K562 (cell line): Measurements from ENCODE around the gene TENT4B. TPM values are rescaled to one million over a fixed set of nuclear protein-coding genes. Genes with fewer than 3 reads are reported as not detected.

Experiments
- ARID1B ChIP-seq: fragments of 450-650 bp; IDR thresholded peaks from 2 replicates; pipeline ENCODE4 v1.6.1; 2016; ENCODE audit warnings: antibody characterized with exemption, mild to moderate bottlenecking, inconsistent platforms
- CEBPB ChIP-seq: fragments of 450-650 bp; IDR thresholded peaks from 2 replicates; pipeline ENCODE4 v1.6.1; 2016; ENCODE audit warnings: missing genetic modification characterization, missing compliant biosample characterization
- EHMT2 ChIP-seq: fragments of 450-650 bp; IDR thresholded peaks from 2 replicates; pipeline ENCODE4 v1.6.1; 2018; ENCODE audit warnings: antibody characterized with exemption
- GABPB1 ChIP-seq: sonication (generic); formaldehyde crosslinking; IDR thresholded peaks from 2 replicates; pipeline ENCODE4 v1.8.0; 2022; ENCODE audit warnings: mild to moderate bottlenecking, missing genetic modification reagents
- GTF2F1 ChIP-seq: IDR thresholded peaks from 2 replicates; pipeline ENCODE4 v1.6.1; 2011; ENCODE audit warnings: low read depth, low read length, improper control_type of control experiment
- HCFC1 ChIP-seq: IDR thresholded peaks from 2 replicates; pipeline ENCODE4 v1.6.1; 2012; ENCODE audit warnings: low read depth, low read length, improper control_type of control experiment
- POU5F1 ChIP-seq: fragments of 150-350 bp; IDR thresholded peaks from 2 replicates; pipeline ENCODE4 v1.6.1; 2014; ENCODE audit warnings: borderline replicate concordance, low read length, low read depth, mild to moderate bottlenecking; ENCODE audit not compliant: partially characterized antibody
- RBBP5 ChIP-seq: fragments of 200-600 bp; sonication (generic); IDR thresholded peaks from 2 replicates; pipeline ENCODE4 v1.6.1; 2012; ENCODE audit warnings: borderline replicate concordance, mild to moderate bottlenecking, low read length, control low read depth, inconsistent platforms; ENCODE audit not compliant: insufficient read depth, poor library complexity, severe bottlenecking
- SP2 ChIP-seq: IDR thresholded peaks from 2 replicates; pipeline ENCODE4 v1.6.1; 2011; ENCODE audit warnings: mild to moderate bottlenecking, low read depth, low read length, moderate library complexity; ENCODE audit not compliant: poor library complexity, severe bottlenecking; ENCODE audit errors: extremely low read depth
- ZFPM2 ChIP-seq: fragments of 250-450 bp; sonication (Bioruptor Pico); IDR thresholded peaks from 2 replicates; pipeline ENCODE4 v1.5.1; 2022; ENCODE audit warnings: mild to moderate bottlenecking
- ZNF146 ChIP-seq: IDR thresholded peaks from one replicate; pipeline ENCODE4 v1.6.1; 2018; ENCODE audit warnings: missing compliant biosample characterization; ENCODE audit not compliant: unreplicated experiment
- ZNF197 ChIP-seq: fragments of 200-800 bp; sonication (Bioruptor generic); IDR thresholded peaks from 2 replicates; pipeline ENCODE4 v1.6.1; 2016; ENCODE audit warnings: low read depth, missing genetic modification characterization, missing compliant biosample characterization
- ZNF282 ChIP-seq: sonication (generic); formaldehyde crosslinking; IDR thresholded peaks from 2 replicates; pipeline ENCODE4 v1.8.1; 2023; ENCODE audit warnings: missing genetic modification reagents
- ZNF444 ChIP-seq: fragments of 250-450 bp; sonication (Bioruptor Pico); IDR thresholded peaks from 2 replicates; pipeline ENCODE4 v1.4.0; 2020; ENCODE audit warnings: mild to moderate bottlenecking, moderate library complexity
- ZNF586 ChIP-seq: fragments of 450-650 bp; formaldehyde crosslinking; conservative IDR thresholded peaks from 2 replicates; pipeline ENCODE4 v1.4.0; 2020; ENCODE audit warnings: mild to moderate bottlenecking, moderate library complexity
- ZNF830 ChIP-seq: fragments of 250-450 bp; sonication (Bioruptor Pico); IDR thresholded peaks from 2 replicates; pipeline ENCODE4 v1.5.0; 2021; ENCODE audit warnings: mild to moderate bottlenecking
- polyA plus RNA-seq, 8 experiments: library from polyadenylated mRNA; depleted of rRNA in 4 of 8; stranded (reverse) in 5 of 8; unstranded in 3 of 8; fragments of >200 nt; fragmentation: Nextera tagmentation in 2 of 8; fragmentation: Illumina TruSeq in 1 of 8; extraction: Ambion mirVana in 2 of 8; extraction: Trizol in 1 of 8; gene quantifications; 2 replicates each; pipeline versions ENCODE4 v1.2.1 to v1.2.3, GENCODE V29; 2011 to 2014; ENCODE audit warnings: inconsistent platforms in 1 of 8, missing spikeins in 1 of 8
- total RNA-seq, 7 experiments: library from RNA; depleted of rRNA in 6 of 7; stranded (reverse); fragments of >200 nt in 6 of 7; fragmentation: Illumina TruSeq in 2 of 7; extraction: Trizol in 2 of 7; gene quantifications; 2 replicates each; pipeline versions ENCODE4 v1.2.1 to v1.2.3, GENCODE V29; 2011 to 2021; ENCODE audit warnings: low replicate concordance in 1 of 7
- TF ChIP-seq, protein P1 (sequence below): sonication (generic); formaldehyde crosslinking; IDR thresholded peaks from 2 replicates; pipeline ENCODE4 v1.8.0; 2022; ENCODE audit warnings: missing genetic modification reagents, mild to moderate bottlenecking, borderline replicate concordance
- TF ChIP-seq, protein P2 (sequence below): fragments of 450-650 bp; IDR thresholded peaks from 2 replicates; pipeline ENCODE4 v1.6.1; 2017; ENCODE audit warnings: mild to moderate bottlenecking, moderate library complexity
- TF ChIP-seq, protein P3 (sequence below): fragments of 250-450 bp; sonication (Bioruptor Pico); IDR thresholded peaks from 2 replicates; pipeline ENCODE4 v1.8.0; 2022; ENCODE audit warnings: inconsistent platforms, mild to moderate bottlenecking, moderate library complexity, borderline replicate concordance
- TF ChIP-seq, protein P4 (sequence below), 2 experiments: fragments of 150-350 bp in 1 of 2; IDR thresholded peaks; 2 replicates each; pipeline ENCODE4 v1.6.1; 2012 to 2016; ENCODE audit warnings: low read depth in 2 of 2, low read length in 2 of 2, mild to moderate bottlenecking in 1 of 2, moderate library complexity in 1 of 2
- TF ChIP-seq, protein P5 (sequence below): fragments of 250-450 bp; sonication (Bioruptor Pico); IDR thresholded peaks from 2 replicates; pipeline ENCODE4 v1.9.0; 2021; ENCODE audit warnings: mild to moderate bottlenecking

The TENT4B gene
- total and polyA plus RNA-seq, 9 of the 15 experiments (the other 6 are each of a cell fraction or from before 2014, with no cell fraction given) = 5.2 to 8.4 (median 7.0) TPM

GRCh38 chr16:50152807-50153595 lies at the start of gene TENT4B (continued):
- TF ChIP-seq, protein P1, sequence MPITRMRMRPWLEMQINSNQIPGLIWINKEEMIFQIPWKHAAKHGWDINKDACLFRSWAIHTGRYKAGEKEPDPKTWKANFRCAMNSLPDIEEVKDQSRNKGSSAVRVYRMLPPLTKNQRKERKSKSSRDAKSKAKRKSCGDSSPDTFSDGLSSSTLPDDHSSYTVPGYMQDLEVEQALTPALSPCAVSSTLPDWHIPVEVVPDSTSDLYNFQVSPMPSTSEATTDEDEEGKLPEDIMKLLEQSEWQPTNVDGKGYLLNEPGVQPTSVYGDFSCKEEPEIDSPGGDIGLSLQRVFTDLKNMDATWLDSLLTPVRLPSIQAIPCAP = no peak
- TF ChIP-seq RBBP5 (peak; percentile 53), ZNF197 (CRISPR knock-in tag) (no peak), ZNF444 (no peak), ZNF830 (CRISPR knock-in tag) (no peak), ZNF146 (CRISPR knock-in tag) (no peak), GTF2F1 (no peak), GABPB1 (no peak), SP2 (no peak), ZNF586 (CRISPR knock-in tag) (no peak), CEBPB (tag) (no peak), HCFC1 (peak; percentile 21), ZNF282 (CRISPR knock-in tag) (no peak), ZFPM2 (no peak), EHMT2 (no peak), ARID1B (no peak; the same call in 1 of the 2 replicates), POU5F1 (no peak)
- TF ChIP-seq, protein P2, sequence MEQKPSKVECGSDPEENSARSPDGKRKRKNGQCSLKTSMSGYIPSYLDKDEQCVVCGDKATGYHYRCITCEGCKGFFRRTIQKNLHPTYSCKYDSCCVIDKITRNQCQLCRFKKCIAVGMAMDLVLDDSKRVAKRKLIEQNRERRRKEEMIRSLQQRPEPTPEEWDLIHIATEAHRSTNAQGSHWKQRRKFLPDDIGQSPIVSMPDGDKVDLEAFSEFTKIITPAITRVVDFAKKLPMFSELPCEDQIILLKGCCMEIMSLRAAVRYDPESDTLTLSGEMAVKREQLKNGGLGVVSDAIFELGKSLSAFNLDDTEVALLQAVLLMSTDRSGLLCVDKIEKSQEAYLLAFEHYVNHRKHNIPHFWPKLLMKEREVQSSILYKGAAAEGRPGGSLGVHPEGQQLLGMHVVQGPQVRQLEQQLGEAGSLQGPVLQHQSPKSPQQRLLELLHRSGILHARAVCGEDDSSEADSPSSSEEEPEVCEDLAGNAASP = no peak
- TF ChIP-seq, protein P3, sequence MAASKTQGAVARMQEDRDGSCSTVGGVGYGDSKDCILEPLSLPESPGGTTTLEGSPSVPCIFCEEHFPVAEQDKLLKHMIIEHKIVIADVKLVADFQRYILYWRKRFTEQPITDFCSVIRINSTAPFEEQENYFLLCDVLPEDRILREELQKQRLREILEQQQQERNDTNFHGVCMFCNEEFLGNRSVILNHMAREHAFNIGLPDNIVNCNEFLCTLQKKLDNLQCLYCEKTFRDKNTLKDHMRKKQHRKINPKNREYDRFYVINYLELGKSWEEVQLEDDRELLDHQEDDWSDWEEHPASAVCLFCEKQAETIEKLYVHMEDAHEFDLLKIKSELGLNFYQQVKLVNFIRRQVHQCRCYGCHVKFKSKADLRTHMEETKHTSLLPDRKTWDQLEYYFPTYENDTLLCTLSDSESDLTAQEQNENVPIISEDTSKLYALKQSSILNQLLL (CRISPR knock-in tag) = no peak
- TF ChIP-seq, protein P4, sequence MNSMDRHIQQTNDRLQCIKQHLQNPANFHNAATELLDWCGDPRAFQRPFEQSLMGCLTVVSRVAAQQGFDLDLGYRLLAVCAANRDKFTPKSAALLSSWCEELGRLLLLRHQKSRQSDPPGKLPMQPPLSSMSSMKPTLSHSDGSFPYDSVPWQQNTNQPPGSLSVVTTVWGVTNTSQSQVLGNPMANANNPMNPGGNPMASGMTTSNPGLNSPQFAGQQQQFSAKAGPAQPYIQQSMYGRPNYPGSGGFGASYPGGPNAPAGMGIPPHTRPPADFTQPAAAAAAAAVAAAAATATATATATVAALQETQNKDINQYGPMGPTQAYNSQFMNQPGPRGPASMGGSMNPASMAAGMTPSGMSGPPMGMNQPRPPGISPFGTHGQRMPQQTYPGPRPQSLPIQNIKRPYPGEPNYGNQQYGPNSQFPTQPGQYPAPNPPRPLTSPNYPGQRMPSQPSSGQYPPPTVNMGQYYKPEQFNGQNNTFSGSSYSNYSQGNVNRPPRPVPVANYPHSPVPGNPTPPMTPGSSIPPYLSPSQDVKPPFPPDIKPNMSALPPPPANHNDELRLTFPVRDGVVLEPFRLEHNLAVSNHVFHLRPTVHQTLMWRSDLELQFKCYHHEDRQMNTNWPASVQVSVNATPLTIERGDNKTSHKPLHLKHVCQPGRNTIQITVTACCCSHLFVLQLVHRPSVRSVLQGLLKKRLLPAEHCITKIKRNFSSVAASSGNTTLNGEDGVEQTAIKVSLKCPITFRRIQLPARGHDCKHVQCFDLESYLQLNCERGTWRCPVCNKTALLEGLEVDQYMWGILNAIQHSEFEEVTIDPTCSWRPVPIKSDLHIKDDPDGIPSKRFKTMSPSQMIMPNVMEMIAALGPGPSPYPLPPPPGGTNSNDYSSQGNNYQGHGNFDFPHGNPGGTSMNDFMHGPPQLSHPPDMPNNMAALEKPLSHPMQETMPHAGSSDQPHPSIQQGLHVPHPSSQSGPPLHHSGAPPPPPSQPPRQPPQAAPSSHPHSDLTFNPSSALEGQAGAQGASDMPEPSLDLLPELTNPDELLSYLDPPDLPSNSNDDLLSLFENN (IDR thresholded peaks at IDR 0.05; ENCODE audit: low read depth in 2 of 2, low read length in 2 of 2) = no peak
- TF ChIP-seq, protein P5, sequence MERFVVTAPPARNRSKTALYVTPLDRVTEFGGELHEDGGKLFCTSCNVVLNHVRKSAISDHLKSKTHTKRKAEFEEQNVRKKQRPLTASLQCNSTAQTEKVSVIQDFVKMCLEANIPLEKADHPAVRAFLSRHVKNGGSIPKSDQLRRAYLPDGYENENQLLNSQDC = no peak
